Endometrium (tissue), 2 donors: ENCODE results near the gene MUSTN1.

Experiments
- FAIRE-seq: peaks from 2 replicates; lab custom pipeline; 2012; peaks lifted over from hg19 to GRCh38; lab: Jason Lieb, UNC
- donor health status: control.
- donor health status: control.

Gene MUSTN1

GRCh38 chr3:52801839-52802238 is 33.0 kb downstream of the MUSTN1 start:
- no peak for FAIRE-seq

- FAIRE-seq = no peak
These were observed 34.7 kb downstream of the MUSTN1 start for GRCh38 chr3:52800079-52800478.

DNA sequence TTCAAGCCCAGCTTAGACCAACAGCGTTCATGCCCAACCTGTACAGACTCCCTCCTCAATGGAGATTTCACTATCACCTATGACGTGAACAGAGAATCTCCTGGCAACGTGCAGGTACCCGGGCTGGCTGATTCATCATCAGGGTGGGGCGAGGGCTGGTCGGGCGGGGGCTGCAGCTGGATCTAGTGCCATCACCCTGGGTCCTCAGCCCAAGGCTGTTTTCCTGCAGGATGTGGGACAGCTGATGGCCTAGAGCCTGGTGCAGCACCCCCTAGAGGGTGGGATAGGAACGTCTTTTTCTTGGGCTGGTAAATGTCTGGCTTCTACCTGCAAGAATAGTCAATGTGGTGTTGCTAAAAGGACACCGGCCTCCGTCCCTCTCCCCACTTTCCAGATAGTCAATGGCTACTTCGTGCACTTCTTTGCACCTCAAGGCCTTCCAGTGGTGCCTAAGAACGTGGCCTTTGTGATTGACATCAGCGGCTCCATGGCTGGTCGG is 35.8 kb downstream of the MUSTN1 start:
- FAIRE-seq = no peak

GRCh38 chr3:52798376-52798977 is 36.3 kb downstream of the MUSTN1 start:
- no peak for FAIRE-seq

GRCh38 chr3:52796411-52796810 is 38.4 kb downstream of the MUSTN1 start:
- FAIRE-seq = no peak

- FAIRE-seq = no peak
These were observed 39.4 kb downstream of the MUSTN1 start for GRCh38 chr3:52795298-52795900.

- FAIRE-seq = no peak
These were observed 40.2 kb downstream of the MUSTN1 start, which contains the start of gene ITIH3 for GRCh38 chr3:52794612-52795099. Gene ITIH3, plus strand, starts transcription at chr3:52794796. Its CDS starts 8 bp downstream, at chr3:52794804.

DNA sequence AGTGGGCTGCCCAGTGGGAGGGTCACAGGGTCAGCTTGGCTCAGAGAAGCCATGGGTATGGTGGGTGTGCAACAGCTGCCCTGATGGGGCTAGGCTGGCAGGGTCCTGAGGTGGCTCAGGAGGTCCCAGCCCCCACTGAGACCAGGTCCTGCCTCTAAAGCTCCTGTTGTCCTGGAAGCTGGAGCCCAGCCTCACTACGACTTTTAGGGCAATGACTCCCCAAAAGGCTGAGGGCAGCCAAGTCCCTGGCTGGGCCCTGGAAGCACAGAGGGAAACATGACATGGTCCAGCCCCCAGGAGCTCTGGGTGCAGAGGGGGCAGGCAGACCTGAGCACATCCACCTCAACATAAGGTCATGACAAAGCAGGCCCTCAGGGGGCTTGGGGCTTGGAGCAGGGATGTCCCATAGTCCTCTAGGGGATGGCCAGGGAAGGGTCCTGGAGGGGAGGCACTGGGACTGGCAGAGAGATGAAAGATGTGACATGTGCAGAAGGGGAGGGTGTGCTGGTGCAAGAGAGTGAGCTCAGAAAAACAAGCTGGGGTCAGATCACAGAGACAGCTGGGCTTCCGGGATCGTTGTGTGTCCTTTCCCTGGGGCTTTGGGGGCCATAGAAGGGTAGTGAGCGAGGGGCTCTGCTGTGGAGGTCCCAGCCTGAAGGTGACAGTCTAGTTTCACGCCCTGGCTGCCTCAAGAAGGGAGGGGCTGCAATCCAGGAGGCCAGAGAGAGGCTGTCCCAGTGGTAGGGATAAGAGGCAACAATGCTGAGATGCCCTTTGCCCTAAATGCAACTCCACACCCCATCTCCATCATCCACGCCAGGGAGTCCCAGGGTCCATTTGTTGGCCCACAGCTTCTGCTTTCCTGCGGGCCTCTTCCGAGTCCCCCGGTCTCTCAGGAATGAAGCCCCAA is 40.9 kb downstream of the MUSTN1 start:
- no peak for FAIRE-seq

DNA sequence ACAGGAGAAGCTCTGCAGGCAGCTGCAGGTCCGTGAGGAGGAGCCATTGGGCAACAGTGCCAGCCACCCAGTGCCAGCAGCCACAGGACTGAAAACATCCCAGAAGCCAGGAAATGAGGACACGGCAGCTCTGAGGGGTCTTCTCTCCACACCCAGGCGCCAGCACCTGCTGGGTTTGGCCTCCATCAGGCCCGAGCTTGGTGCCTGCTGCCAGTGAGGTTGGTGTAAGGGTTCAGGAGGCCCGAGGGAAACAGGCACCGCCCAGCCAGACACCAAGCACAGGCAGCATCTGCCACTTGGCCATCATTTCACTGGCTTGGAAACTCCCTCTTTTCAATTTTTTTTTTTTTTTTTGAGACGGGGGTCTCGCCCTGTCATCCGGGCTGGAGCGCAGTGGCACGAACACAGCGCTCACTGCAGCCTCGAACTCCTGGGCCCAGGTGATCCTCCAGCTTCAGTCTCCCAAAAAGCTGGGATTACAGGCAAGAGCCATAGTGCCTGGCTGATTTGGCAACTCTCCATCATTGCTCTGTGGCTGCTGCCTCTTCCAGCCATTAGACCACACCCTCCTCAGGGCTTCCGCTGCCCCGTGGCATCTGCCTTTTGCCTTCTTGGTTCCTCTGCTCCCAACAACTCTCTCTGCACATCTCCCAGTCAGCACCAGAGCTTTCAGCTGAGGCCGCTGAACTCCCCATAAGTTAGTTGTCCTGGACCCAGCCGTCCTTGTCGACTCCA is 41.7 kb downstream of the MUSTN1 start:
- no peak for FAIRE-seq

DNA sequence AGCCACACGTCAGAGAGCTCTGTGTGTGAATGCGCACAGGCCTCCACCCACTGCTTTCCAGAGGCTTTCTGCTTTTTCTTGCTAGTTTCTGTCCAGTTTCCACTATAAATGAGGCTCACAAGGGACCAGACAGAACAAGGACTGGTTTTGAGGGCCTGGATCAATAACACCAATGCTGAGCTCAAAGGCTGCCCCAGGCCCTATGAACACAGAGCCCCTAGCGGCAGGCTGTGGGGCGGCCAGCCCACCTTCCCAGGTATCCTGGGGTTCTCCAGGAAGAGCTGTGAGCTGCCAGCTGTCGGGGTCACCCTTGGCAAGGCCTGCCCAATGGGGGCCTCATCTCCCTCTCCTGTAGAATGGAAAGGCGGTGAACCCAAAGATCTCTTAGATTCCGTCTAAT is 42.4 kb downstream of the MUSTN1 start:
- FAIRE-seq = no peak

DNA sequence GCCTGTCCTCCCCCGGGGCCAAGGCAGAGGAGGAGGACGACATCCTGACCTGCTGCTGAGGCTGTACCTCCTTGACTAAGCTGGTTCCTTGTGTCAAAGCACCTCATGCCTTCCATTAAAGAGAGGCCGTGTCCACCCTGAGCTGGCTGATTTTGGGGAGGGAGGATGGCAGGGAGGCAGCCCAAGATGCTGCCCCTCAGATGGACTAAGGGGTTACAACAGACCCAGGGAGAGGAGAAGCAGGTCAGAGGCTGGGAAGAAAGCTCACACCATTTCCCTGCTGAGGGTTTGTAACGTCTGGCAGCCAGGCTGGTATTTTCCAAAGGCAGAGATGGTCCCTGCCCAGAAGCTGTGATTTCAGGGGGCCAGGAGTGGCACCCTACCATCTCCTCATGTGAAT is 42.9 kb downstream of the MUSTN1 start:
- FAIRE-seq = no peak

DNA sequence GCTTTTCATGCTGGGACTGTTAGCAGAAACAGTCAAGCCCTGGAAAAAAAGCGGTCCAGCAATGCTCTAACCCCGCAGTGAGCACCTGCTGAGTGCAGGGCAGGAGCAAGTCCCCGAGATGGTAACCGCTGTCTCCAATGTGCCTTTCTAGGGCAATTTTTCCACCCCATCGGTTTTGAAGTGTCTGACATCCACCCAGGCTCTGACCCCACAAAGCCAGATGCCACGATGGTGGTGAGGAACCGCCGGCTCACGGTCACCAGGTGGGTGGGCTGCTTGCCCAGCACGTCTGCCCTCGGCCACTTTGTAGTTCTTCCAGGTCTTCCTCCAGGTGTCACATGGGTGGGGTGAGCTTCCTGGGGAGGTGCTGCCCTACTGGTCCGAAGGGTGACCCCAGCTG is 43.5 kb downstream of the MUSTN1 start:
- no peak for FAIRE-seq

DNA sequence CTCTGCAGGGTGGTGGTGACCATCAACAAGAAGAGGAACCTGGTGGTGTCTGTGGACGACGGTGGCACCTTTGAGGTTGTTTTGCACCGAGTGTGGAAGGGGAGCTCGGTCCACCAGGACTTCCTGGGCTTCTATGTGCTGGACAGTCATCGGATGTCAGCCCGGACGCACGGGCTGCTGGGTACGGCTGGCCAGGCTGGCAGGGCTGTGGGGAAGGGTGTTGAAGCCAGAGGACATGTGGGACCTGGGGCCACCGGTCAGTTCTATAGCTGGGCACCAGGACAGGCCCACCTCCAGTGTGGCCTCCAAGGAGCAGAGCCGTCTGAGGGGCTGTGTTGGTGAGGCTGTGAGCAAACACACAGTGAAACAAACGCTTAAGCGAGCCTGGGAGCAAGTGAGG is 44.1 kb downstream of the MUSTN1 start:
- FAIRE-seq = no peak

- no peak for FAIRE-seq
These were observed 44.5 kb downstream of the MUSTN1 start for GRCh38 chr3:52790337-52790736.

DNA sequence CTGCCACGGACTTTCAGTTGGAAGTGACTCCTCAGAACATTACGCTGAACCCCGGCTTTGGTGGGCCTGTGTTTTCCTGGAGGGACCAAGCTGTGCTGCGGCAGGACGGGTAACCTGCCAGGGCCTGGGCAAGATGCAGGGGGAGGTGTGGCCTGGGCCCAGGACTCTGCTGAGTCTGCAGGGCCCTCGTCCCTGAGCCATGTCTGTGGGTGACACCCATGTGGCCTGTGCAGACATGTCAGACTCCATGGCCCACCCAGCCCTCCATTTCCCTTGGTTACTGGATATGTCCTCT is 45.1 kb downstream of the MUSTN1 start:
- no peak for FAIRE-seq

DNA sequence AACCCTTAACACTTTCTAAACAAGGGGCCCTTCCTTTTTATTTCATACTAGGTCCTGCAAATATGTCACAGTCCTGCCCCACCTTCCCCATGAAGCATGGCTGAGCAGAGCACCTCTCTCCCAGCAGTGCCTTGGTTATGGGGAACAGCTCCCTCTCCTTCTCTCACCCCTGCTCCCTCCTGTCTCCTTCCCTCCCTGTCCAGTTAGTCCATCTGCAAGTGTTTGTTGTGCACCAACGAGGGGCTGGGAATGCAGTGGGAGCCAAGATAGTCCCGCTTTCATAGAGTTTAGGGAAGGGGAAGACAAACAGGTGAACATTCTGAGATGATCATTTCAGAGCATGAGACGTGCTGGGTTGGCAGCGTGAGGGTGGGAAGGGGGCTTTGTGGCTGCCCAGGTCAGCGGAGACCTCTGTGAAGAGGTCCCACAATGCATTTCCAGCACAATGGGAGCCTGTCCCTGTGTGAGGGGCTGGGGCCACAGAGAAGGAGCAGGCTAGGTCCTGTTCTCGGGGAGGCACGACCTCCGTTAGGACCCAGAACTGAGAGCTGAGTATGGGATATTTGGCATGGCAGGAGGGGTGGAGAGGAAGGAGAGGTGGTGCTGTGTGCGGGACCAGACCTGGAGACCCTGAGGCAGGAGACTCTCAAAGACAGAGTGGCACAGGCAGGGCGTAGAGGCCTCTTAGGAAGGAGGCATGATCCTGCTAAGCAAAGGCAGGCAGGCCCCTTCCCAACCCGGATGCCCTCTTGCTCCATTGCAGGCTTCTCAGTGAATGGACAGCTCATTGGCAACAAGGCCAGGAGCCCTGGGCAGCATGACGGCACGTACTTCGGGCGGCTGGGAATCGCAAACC is 45.7 kb downstream of the MUSTN1 start:
- no peak for FAIRE-seq

GRCh38 chr3:52787672-52788625 is 46.9 kb downstream of the MUSTN1 start:
- FAIRE-seq = no peak

GRCh38 chr3:52787246-52787645 is 47.6 kb downstream of the MUSTN1 start:
- FAIRE-seq = no peak

GRCh38 chr3:52786330-52787215 is 48.2 kb downstream of the MUSTN1 start:
- no peak for FAIRE-seq
